Urothelium cell line (cell line): ENCODE data around the gene POLDIP3.
"Not testable (repeated sequence)": the region's sequence is repeated elsewhere in the genome, so short reads cannot be mapped to it uniquely, and the experiment has no call there.

Experiments
- DNase-seq: peaks from one replicate; pipeline ENCODE4 v3.0.0; 2011; ENCODE audit warnings: low spot score, mixed read lengths
- FAIRE-seq: peaks from 2 replicates; lab custom pipeline; 2011; peaks lifted over from hg19 to GRCh38; lab: Jason Lieb, UNC

The POLDIP3 gene

DNA sequence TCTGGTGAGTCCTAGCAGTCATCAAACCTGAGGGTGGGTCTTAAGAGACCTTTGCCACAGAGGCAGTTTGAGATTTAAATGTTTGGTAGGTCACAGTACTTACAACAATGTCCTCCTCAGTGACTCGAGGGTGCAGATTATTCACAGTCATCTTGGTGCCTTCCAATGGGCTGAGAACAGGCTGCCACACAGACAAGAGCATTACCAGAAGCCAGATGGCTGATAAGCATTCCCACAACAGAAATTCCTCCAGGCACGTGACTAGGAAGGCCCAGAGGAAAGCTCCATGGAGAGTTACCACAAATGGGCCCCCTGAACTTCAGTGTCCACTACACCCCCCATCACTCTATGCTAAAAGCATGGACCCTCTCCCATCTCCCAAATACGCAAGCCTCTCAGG is 19.2 kb downstream of the POLDIP3 start:
- DNase-seq: no peak
- no peak for FAIRE-seq

DNA sequence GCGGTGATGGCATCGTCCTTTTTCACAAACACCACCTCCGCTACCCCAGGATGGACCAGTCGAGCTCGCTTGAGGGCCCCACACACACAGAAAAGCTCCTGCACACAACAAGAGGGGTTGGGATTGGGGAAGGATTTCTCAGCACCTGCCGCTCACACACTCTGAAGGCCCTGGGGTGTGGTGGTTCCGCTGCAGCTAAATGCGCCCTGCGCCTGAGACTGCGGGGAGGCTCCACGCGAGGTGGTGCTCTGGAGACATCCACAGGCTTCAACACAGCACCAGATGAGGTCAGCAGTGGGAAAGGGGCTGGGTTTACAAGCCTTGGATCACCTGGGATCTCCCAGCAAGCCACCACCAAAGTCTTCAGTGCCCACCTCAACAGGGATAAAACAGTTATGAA is 22.7 kb downstream of the POLDIP3 start:
- no peak for FAIRE-seq
- no peak for DNase-seq

DNA sequence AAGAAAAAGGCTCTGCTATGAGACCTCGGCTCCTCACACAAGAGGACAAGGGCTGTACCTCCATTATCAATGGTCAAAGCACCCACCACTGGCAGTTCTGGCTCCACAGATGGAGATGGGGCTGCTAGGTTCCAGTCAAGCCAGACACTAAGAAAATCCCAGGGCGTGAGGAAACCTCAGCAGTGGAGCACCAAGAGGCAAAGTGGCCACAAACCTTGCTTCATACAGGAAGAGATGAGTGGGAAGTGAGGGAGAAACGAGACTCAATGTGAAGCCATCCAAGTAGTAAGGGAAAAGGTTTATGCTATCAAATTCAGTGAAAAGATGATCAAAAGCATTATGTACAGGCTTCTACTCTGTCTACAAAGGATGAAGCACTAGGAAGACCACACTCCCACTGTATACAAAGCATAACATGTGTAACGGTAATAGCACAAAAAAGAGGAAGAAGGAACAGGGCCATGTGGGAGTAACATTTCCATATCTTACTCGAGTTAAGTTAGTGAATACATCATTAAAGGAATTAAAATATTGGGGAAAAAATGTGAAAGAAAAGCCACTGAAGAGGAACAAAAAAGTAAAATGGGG is 27.0 kb downstream of the POLDIP3 start:
- no peak for DNase-seq
- no peak for FAIRE-seq

DNA sequence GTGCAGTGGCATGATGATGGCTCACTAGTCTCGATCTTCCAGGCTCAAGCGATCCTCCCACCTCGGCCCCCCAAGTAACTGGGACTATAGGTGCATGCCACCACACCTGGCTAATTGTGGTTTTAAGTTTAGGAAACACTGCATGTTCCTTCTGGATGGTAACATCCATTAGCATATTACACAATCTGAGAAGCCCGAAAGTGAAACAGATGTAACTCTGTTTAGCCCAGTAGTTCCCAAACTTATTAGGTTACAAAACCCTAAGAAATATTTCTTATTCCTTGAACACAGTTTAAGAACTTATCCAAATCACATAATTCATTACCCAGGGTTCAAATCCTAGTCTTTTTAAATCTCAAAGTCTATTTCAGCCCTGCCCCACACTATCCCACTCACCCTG is 28.3 kb downstream of the POLDIP3 start:
- FAIRE-seq: no peak

DNA sequence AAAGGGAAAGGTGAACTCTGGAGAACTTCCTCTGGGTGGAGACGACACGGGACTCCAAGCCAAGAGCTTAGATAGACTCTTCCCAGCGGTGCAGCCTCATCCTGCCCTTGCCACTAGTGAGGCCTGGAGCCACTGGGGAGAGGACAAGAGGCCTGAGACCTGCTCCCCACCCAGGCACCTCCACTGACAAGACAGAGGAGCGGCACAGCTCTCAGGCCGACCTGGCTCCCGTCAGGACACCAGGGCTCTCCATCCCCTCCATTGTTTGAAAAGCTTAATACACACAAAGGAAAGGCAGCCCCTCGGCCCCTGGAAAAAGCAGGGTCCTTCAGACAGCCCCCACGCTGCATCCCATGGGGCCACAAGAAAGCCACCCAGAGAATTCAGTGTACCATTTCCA is 29.6 kb downstream of the POLDIP3 start:
- DNase-seq (no peak), FAIRE-seq (no peak)

More for the DNA sequence above, 28.3 kb downstream of the POLDIP3 start:
- no peak for DNase-seq

DNA sequence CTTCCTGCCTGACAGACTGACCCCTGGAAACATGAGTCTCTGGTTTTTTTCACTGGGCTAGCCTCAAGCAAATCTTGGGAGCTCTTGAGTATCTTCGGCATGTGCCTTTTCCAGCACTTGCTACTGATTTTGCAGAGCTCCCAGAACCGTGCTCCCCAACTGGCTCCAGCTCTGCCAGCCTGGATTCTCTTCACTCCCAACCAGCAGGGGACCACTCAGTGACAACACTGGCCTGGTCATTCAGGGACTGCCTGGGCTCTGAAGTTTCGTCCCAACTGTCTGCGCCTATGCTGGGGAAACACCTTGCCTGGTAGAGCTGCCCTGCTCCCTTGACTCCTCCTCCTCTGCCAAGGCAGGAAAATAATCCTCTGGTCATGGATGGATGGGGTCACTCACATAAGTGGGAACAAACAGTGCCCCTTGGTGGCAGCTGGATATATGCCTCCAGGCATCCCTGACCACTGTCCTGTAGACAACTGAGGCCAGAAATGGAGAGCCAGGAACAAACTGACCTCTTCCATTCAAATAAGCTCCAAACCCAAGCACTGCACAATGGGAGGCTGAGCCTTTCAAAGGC is 30.2 kb downstream of the POLDIP3 start:
- DNase-seq: no peak
- FAIRE-seq: no peak

DNA sequence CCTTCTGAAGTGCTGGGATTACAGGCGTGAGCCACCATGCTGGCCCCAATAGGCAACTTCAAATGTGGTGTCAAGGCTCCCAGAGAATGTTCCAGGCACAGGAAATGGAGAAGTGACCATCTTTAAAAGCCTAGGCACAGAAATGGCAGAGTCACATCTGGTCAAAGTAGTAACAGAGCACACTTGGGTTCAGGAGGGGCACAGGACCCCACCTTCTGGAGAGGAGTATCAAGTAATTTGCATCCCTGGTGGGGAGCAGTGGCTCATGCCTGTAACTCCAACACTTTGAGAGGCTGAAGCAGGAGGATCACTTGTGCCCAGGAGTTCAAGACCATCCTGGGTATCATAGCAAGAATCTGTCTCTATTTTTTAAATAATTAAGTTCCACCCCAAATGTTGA is 31.7 kb downstream of the POLDIP3 start:
- FAIRE-seq (no peak), DNase-seq (no peak)

DNA sequence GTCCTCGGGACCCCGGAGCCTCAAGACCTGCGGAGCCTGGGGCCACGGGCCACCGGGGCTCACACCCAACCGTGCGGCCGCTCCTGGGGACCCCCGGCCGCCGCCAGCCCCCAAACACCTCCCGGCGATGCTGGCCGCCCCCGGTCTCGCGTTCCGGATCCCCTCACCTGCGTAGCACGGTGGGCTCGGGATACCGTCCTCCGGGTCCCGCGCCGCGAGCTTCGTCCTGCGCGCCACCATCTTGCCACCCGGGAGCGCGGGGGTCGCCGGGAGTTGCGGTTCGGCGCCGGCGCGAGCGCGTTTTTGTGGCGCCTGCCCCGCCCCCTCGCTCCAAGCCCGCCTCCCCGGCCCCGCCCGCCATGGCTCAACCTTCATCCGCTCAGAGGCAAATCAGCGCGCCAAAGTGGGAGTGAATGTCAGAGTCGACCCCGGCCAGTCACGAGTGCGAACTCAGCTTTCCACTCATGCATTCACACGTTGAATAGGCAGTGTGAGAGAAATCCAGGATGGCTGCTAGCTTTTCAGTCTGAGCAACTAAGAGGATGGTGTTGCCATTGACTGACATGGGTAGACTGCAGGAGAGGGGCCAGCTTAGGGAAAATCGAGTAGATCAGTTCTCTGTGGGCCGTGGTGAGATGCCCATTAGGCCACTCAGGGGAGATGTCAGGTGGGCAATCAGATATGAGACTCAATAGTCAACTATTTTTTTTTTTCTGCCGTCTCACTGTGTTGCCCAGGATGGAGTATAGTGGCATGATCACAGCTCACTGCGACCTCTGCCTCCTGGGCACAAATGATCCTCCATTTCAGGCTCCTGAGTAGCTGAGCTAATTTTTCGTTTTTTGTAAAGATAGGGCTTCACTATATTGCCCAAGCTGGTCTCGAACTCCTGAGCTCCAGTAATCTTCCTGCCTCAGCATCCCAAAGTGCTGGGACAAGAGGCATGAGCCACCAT is 32.6 kb downstream of the POLDIP3 start:
- peak; percentile 88 for DNase-seq
- FAIRE-seq: peak; percentile 75

DNA sequence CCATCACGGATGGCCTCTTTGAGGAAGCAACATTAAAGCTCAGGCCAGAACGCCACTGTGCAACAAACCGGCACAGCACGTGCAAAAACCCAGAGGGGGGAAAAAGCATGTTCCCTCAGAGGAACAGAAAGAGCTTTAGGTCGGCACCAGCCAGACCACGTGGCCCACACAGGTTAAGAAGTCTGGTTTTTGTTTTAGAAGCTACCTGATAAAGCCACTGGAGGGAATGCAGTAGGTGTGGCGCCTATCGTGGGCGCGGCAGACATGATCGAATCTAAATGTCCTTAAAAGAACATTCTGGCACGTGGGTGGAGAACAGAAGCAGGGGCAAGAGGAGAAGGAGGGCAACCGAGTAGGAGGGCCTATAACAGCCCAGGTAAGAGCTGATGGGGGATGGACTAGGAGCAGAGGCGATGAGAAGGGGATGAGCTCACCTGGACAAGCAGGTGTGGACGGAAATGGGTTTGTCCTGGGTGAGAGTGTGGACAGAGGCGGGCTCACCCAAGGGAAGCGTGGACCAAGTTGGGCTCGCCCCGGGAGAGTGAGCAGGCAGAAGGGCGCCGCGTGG is 33.4 kb downstream of the POLDIP3 start:
- FAIRE-seq: peak; percentile 77
- not testable (repeated sequence) for DNase-seq

DNA sequence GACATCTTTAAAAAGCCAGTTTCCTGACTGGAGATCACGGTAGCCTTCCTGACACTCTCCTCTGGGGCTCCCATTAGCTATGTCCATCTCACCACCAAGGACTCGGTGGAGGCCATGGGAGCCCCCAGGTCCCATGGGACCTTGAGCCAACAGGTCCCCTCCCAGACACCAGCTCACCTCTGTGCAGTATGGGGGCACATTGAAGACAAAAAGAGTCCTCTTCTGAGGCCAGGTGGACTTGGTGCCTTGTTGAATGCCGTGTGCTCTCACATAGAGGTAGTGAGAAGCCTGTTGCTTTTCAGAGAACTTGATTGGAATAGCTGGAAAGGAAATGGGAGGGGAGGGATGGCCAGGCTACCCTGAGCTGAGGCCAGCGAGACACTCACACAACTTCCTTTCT is 34.6 kb downstream of the POLDIP3 start:
- not testable (repeated sequence) for FAIRE-seq, DNase-seq

DNA sequence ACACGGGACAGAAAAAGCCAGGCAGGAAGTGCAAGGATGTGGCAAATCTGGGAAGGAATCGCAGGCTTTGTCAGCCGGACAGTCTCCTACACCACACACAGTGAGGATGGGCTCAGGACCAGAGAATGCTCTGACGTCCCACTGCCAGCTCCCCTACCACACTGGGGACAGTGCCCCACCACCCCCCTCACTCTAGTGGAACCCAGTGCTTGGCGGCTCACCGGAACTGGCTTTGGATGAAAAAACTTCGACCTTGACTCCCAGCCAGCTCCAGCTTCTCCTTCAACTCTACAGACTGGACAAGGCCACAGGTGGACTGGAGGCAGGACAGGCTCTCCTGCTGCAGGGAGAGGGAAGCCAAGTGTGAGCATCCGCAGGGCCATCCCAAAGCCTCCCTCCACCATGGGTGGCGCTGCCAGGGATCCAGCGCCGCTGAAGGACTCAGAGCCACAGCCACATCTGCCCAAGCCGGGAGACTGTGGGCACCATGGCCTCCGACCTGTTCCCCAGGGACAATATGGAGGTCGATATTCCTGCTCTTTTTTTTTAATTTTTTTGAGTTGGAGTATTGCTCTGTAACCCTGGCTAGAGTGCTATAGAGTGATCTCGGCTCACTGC is 37.0 kb downstream of the POLDIP3 start:
- FAIRE-seq (no peak), DNase-seq (no peak)

DNA sequence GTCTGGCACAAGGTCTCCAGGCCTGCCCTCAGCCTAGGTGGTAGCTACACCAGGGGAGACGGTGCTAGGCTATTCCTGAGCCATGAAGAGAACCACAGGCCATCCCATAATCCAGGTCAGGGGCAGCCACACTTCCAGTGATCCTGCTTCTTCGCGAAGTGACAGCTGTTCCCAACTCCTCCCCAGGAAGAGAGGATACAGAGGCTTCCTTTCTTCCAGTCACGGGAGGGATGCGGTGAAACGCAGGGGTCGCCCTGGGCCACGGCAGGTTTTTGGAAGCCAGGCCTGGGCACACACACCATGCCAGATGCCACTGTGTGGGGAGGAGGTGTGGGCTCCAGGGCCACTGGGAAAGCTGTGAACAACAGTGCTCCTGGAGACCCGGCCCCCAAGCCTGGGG is 37.5 kb downstream of the POLDIP3 start:
- not testable (repeated sequence) for FAIRE-seq, DNase-seq

DNA sequence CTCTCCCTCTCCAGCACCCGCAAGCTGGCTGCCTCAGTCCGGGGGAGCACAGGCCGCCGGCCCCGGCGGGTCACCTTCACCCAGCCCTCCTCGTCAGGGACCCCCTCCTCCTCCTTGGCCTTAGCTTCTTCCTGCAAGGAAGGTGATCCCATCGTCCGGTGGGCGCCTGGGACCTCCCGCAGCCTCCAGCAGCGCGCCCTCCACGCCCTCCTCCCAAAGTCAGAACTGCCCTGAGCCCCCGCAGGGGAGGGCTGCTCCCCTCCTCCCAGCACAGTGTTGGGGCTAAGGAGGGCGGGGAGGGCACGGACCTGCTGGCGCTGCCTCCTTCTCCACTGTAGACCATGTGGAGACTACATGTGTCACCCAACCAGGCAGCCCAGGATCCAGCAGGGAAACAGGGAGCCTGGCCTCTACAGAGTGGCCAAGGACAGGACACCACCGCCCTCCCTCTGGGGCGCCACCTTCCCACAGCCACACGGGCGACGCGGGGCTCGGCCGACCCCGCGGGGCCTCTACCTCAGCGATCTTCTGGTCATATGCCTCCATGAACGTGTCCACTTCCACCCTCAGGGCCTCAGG is 38.6 kb downstream of the POLDIP3 start:
- not testable (repeated sequence) for FAIRE-seq, DNase-seq

DNA sequence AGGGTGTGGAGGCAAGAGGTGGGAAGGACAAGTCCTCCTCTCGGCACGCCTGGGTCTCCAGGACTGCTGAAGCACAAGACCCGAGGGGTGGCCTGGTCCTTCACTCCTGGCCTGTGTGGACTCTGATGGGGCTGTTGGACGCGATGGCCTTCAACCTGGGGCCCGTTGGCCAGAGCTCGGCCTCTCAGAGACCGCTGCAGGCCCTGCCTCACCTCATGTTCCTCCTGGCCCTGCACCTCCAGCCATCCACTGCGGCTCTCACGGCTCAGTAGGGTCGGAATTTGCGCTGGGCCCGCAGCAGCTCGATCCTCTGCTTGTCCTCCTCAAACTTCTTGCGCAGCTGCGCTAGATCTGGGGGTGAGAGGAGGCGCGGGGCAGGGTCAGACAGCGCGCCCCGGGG is 40.2 kb downstream of the POLDIP3 start:
- not testable (repeated sequence) for FAIRE-seq, DNase-seq

DNA sequence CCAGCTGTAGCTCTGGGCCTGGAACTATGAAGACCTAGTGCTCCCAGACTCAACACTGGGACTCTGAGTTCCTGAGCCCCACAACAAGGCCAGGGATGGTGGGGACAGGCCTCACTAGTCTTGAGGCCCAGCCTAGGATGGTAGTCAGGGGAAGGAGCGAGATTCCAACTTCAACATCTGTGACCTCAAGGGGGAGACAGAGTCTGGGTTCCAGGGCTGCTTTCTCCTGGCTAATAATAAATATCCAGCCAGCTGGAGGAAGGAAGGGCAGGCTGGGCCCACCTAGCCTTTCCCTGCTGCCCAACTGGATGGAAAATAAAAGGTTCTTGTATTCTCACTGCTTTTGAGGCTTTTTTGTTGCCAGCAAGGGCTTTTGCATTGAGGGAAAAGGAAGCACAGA is 40.6 kb downstream of the POLDIP3 start:
- not testable (repeated sequence) for DNase-seq
- FAIRE-seq: peak; percentile 87

DNA sequence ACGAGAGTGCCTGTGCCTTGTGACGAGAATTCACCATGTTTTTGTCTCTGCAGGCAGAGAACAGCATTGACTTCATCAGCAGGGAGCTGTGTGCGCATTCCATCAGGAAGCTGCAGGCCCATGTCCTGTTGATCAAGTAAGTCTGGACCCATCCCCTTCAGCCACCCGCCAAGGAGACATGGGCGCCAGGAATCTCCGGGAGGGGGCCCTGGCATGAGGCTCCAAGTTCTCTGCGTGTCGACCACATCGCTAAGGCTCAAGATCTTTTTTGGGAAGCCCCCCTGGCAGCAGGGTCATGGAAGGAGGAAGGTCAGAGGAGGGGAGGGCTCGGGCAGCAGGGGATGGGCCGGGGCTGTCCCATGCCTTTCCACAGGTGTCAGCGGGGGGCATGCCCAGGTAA is 43.6 kb downstream of the POLDIP3 start:
- DNase-seq: not testable (repeated sequence)
- peak; percentile 81 for FAIRE-seq

DNA sequence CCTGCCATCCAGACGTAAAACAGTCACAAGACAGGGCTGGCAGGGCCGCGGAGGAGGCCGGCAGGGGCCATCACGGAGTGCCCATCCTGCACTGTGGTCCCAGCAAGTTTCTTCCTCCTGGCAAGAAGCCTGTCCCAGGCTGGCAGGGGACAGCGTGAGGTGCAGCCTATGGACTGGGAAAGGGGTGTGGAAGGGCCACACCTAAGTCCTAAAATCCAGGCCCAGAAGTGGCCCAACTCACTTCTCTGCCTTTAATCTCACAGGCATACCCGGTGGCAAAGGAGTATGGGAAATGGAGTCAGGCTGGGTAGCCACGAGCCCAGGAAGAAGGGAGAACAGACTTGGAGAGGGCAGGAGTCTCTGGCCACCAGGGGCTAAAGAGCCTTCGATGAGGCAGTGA is 44.1 kb downstream of the POLDIP3 start:
- not testable (repeated sequence) for DNase-seq, FAIRE-seq

DNA sequence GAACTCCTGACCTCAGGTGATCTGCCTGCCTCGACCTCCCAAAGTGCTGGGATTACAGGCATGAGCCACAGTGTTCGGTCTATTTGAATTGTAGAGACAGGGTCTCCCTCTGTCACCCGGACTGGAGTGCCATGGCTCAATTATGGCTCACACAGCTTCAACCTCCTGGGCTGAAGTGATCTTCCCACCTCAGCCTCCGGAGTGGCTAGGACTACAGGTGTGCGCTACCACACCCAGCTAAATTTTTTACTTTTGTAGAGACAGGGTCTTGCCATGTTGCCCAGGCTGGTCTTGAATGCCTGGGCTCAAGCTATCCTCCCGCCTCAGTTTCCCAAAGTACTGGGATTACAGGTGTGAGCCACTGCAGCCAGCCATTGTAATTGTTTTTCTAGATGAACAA is 46.7 kb downstream of the POLDIP3 start:
- FAIRE-seq, DNase-seq: not testable (repeated sequence)

DNA sequence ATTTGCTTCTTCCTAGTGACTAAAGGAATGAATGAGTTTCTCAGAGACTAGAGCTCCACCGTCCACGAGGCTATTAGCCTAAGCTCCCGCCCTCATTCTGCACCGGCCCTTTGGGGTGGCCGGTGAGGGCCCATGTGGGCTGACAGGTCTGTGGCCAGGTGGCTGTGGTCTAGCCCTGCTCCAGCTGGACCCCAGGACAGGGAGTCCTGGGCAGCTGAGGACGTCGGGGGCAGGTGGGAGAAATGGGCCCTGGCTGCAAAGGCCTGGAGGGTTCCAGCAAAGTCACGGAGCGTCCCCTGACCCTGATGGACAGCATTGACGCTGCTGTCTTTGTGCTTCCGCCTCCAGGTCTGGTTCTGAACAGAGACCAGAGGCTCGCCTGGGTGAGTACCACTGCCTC is 48.7 kb downstream of the POLDIP3 start:
- DNase-seq (no peak), FAIRE-seq (no peak)

DNA sequence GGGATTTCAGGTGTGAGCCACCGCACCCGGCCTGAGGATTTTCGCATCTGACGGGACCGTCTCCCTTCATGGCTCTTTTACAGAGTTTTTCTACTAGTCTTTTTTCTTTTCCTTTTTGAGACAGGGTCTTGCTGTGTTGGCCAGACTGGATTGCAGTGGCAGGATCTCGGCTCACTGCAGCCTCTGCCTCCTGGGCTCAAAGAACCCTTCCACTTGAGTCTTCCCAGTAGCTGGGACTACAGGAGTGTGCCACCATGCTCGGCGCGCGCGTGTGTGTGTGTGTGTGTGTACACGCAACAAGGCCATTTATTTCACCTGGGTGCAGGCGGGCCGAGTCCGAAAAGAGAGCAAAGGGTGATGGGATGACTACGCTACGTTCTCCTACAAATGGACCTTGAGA is 50.0 kb downstream of the POLDIP3 start:
- no peak for FAIRE-seq

More for the DNA sequence above, 50.0 kb downstream of the POLDIP3 start:
- no peak for DNase-seq
